LNCaP clone FGC (cell line): Measurements from ENCODE around the gene ADGRG6.

Experiments used
- DNase-seq: peaks from one replicate; pipeline ENCODE4 v3.0.0-alpha.2; 2011; ENCODE audit warnings: low read depth
- H3K4me3 ChIP-seq: 2 replicates; pipeline ENCODE4 v1.5.1; 2011; ENCODE audit warnings: mild to moderate bottlenecking, low read depth, low read length, control low read depth
- CTCF ChIP-seq: IDR thresholded peaks from 2 replicates; pipeline ENCODE4 v1.5.1; 2012; ENCODE audit warnings: mild to moderate bottlenecking; ENCODE audit not compliant: control insufficient read depth, insufficient read depth; ENCODE audit errors: extremely low read depth

Gene ADGRG6

GRCh38 chr6:142297605-142297995 is 4.2 kb upstream of the ADGRG6 start:
- TF ChIP-seq CTCF: no peak
- no peak overlapping the region for H3K4me3 ChIP-seq

GRCh38 chr6:142297996-142298753 is 3.6 kb upstream of the ADGRG6 start:
- TF ChIP-seq CTCF: no peak
- no peak for DNase-seq
- no peak overlapping the region for H3K4me3 ChIP-seq

More at GRCh38 chr6:142297605-142297995, 4.2 kb upstream of the ADGRG6 start:
- no peak for DNase-seq

- DNase-seq: no peak
- no peak for TF ChIP-seq CTCF
- H3K4me3 ChIP-seq: no peak overlapping the region
Observed at GRCh38 chr6:142300302-142300701, 1.5 kb upstream of the ADGRG6 start.

- peak overlapping the region; percentile 44 for H3K4me3 ChIP-seq
- no peak for DNase-seq
- no peak for TF ChIP-seq CTCF
Observed at GRCh38 chr6:142300758-142301650, 803 bp upstream of the ADGRG6 start.

GRCh38 chr6:142302421-142303175 is 791 bp downstream of the ADGRG6 start:
- no peak for DNase-seq
- peak overlapping the region; percentile 44 for H3K4me3 ChIP-seq
- TF ChIP-seq CTCF: no peak

- TF ChIP-seq CTCF: no peak
- H3K4me3 ChIP-seq: peak overlapping the region; percentile 44
- DNase-seq: no peak
Observed at GRCh38 chr6:142303176-142303533, 1.3 kb downstream of the ADGRG6 start.
